B cell (primary cell): ENCODE results near the gene ACYP1. TPM values are rescaled to one million over a fixed set of nuclear protein-coding genes. Genes with fewer than 3 reads are reported as not detected.

Source experiments
- ATAC-seq: fragments of 200-7000 bp; cut with Tn5 transposase; one replicate; pipeline ENCODE4 v1.10.0; 2021; ENCODE audit warnings: low read depth, mild to moderate bottlenecking, moderate number of reproducible peaks, moderate library complexity
- CTCF ChIA-PET: fragments of 350-600 bp; sonication (Branson Sonifier 250); formaldehyde crosslinking; loops from one replicate; lab custom pipeline; 2021; ENCODE audit warnings: antibody characterized with exemption, inconsistent platforms; lab: Charles Lee
- POLR2A ChIA-PET: fragments of 350-600 bp; sonication (Branson Sonifier 250); formaldehyde crosslinking; loops from one replicate; lab custom pipeline; 2021; ENCODE audit warnings: antibody characterized with exemption; lab: Charles Lee
- DNase-seq: peaks from one replicate; pipeline ENCODE4 v3.0.0; 2013
- H2AFZ ChIP-seq: 2 replicates; pipeline ENCODE4 v1.6.1; 2012; ENCODE audit warnings: mild to moderate bottlenecking, low read depth, low read length; ENCODE audit not compliant: insufficient read depth, poor library complexity, severe bottlenecking
- H3K27ac ChIP-seq, 2 donors: 1 replicate in 1 of 2; 2 replicates in 1 of 2; pipeline ENCODE4 v1.5.1; 2012 to 2013; ENCODE audit warnings: low read length in 2 of 2, mild to moderate bottlenecking in 2 of 2, moderate library complexity in 1 of 2
- H3K27me3 ChIP-seq, 4 experiments: fragments of 200-600 bp in 1 of 4; sonication (generic) in 1 of 4; replicated peaks in 1 of 4; 1 replicate in 2 of 4; 2 replicates in 2 of 4; pipeline versions ENCODE4 v1.6.1 to v1.7.0; 2013 to 2016; ENCODE audit warnings: low read length in 3 of 4, mild to moderate bottlenecking in 2 of 4, mixed read lengths in 1 of 4, moderate library complexity in 1 of 4; ENCODE audit not compliant: insufficient read depth in 4 of 4, control insufficient read depth in 3 of 4; ENCODE audit errors: control extremely low read depth in 1 of 4
- H3K36me3 ChIP-seq, 2 experiments: replicated peaks in 1 of 2; 1 replicate in 1 of 2; 2 replicates in 1 of 2; pipeline versions ENCODE4 v1.6.1 to v1.7.1; 2013; ENCODE audit warnings: low read length in 1 of 2; ENCODE audit not compliant: insufficient read depth in 2 of 2, control insufficient read depth in 1 of 2; ENCODE audit errors: control extremely low read depth in 1 of 2, extremely low read depth in 1 of 2
- H3K4me1 ChIP-seq, 2 donors: fragments of 200-600 bp in 1 of 2; sonication (generic) in 1 of 2; 1 replicate in 1 of 2; 2 replicates in 1 of 2; pipeline versions ENCODE4 v1.5.1 to v1.6.1; 2013 to 2017; ENCODE audit warnings: low read length in 2 of 2; ENCODE audit not compliant: control insufficient read depth in 2 of 2, insufficient read depth in 2 of 2
- H3K4me2 ChIP-seq: replicated peaks from 2 replicates; pipeline ENCODE3; 2012; ENCODE audit warnings: mild to moderate bottlenecking, low read depth, low read length; ENCODE audit not compliant: poor library complexity, severe bottlenecking
- H3K4me3 ChIP-seq, 5 experiments: fragments of 200-600 bp in 1 of 5; sonication (generic) in 1 of 5; 1 replicate in 3 of 5; 2 replicates in 2 of 5; pipeline versions ENCODE4 v1.5.1 to v1.7.0; 2011 to 2016; ENCODE audit warnings: low read length in 4 of 5, mild to moderate bottlenecking in 4 of 5, low read depth in 2 of 5, control low read depth in 1 of 5, moderate library complexity in 1 of 5; ENCODE audit not compliant: insufficient read depth in 1 of 5; ENCODE audit errors: control extremely low read depth in 1 of 5, extremely low read depth in 1 of 5
- H3K79me2 ChIP-seq: fragments of 200-600 bp; sonication (generic); one replicate; pipeline ENCODE4 v1.6.0; 2016; ENCODE audit warnings: low read length; ENCODE audit not compliant: control insufficient read depth, insufficient read depth
- H3K9ac ChIP-seq: fragments of 200-600 bp; sonication (generic); 2 replicates; pipeline ENCODE4 v1.6.1; 2017; ENCODE audit warnings: mild to moderate bottlenecking, low read length, moderate library complexity
- H3K9me3 ChIP-seq, 3 donors: one replicate each; pipeline versions ENCODE4 v1.6.1 to v1.7.1; 2013; ENCODE audit warnings: low read length in 2 of 3; ENCODE audit not compliant: control insufficient read depth in 2 of 3, insufficient read depth in 1 of 3; ENCODE audit errors: control extremely low read depth in 1 of 3
- H4K20me1 ChIP-seq: 2 replicates; pipeline ENCODE4 v1.6.0; 2012; ENCODE audit warnings: mild to moderate bottlenecking, low read length; ENCODE audit not compliant: insufficient read depth, control insufficient read depth, poor library complexity, severe bottlenecking
- H3K27ac Mint-ChIP-seq: one replicate; pipeline ENCODE4 v1.8.0; 2021; ENCODE audit warnings: mixed read lengths
- H3K27me3 Mint-ChIP-seq: one replicate; pipeline ENCODE4 v1.8.0; 2021; ENCODE audit warnings: mixed read lengths
- H3K4me1 Mint-ChIP-seq: one replicate; pipeline ENCODE4 v1.8.0; 2021; ENCODE audit warnings: mixed read lengths
- H3K4me3 Mint-ChIP-seq: one replicate; pipeline ENCODE4 v1.8.0; 2021; ENCODE audit warnings: mixed read lengths
- H3K9me3 Mint-ChIP-seq: one replicate; pipeline ENCODE4 v1.8.0; 2022; ENCODE audit warnings: mixed read lengths; ENCODE audit not compliant: insufficient read depth
- EZH2 ChIP-seq: IDR thresholded peaks from 2 replicates; pipeline ENCODE4 v1.6.1; 2012; ENCODE audit warnings: borderline replicate concordance, low read depth, mild to moderate bottlenecking, moderate library complexity, low read length; ENCODE audit not compliant: insufficient read depth, poor library complexity, severe bottlenecking
- WGBS: methylation state at CpG from one replicate; pipeline ENCODE4 v1.1.5; 2013; ENCODE audit warnings: missing lambda C conversion rate; ENCODE audit not compliant: insufficient coverage; 5-methylcytosine and 5-hydroxymethylcytosine counted together
- intact Hi-C: fragments of 100-400 bp; cut with micrococcal nuclease; formaldehyde crosslinking; loops from one replicate; pipeline ENCODE4 v1.10.0; 2022
- polyA plus RNA-seq: library from polyadenylated mRNA; depleted of rRNA; stranded (reverse); fragments of >200 nt; gene quantifications from 2 replicates; pipeline ENCODE4 v1.2.3, GENCODE V29; 2012
- total RNA-seq, 2 donors: library from RNA; stranded (reverse); fragments of 120-200 nt in 1 of 2; gene quantifications; 1 replicate in 1 of 2; 2 replicates in 1 of 2; pipeline versions ENCODE4 v1.2.3 to v1.2.4, GENCODE V29; 2013 to 2022
- TF ChIP-seq, protein P1 (sequence below): fragments of 200-600 bp; IDR thresholded peaks from one replicate; pipeline ENCODE4 v1.8.0; 2022; ENCODE audit warnings: antibody characterized with exemption, mild to moderate bottlenecking

The ACYP1 gene
- total and polyA plus RNA-seq, 2 donors (not counting 1 experiment from before 2014, with no cell fraction given): 38.3 to 46.7 TPM

DNA sequence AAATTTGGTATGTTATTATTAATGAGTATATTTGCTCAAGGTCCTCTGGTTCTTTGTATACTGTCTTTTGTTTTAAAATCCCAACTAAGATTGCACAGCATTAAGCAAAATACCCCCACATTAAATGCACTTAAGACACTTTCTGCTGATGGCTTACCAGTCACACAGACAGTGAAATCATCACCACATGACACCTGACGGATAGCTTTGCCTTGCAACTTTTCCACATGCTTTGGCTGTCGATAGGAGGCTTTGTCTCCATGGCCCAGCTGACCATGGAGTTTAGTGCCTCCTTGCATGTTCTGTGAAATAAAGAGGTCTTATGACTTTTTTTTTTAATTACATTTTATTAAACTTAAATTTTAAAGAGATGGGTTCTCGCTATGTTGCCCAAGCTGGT is 43.4 kb upstream of the ACYP1 start:
- no peak overlapping the region for H3K4me2 ChIP-seq

DNA sequence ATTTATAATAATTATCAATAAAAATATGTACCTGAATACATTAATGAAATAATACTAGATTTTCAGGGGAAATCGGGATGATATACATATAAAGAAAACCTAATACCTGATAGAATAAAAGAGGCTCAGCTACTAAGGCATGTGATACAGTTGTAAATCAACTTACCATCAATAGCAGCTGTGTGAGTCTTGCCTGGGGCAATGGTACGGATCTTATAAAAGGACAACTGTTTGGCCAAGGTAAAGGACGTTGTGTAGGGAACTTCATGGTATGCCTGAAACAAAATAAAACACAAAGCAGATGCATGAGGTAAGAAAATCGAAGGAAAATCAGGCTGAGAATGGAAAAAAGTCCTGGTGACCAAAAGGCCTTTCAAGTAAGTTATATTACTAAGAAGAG is 37.7 kb upstream of the ACYP1 start:
- H3K4me3 ChIP-seq: no peak overlapping the region
- no peaks in the 10 kb centered on the region for H3K27me3 ChIP-seq
- POLR2A ChIA-PET: no interaction called here
- H3K4me1 ChIP-seq: no peaks in the 10 kb centered on the region
- no peak overlapping the region for H3K4me2 ChIP-seq
- ATAC-seq (no peak), DNase-seq (no peak)
- Mint-ChIP-seq H3K9me3 (no peaks in the 10 kb centered on the region), H3K4me1 (no peaks in the 10 kb centered on the region), H3K27me3 (no peaks in the 10 kb centered on the region), H3K27ac (no peak overlapping the region), H3K4me3 (no peak overlapping the region)
- intact Hi-C loops: no loop called here
- H3K36me3 ChIP-seq: peaks cover 25 to 77% of the 10 kb centered on the region in 2 experiments
- peaks cover 6% of the 10 kb centered on the region for H3K79me2 ChIP-seq
- H4K20me1 ChIP-seq: peaks cover 10% of the 10 kb centered on the region
- no peak overlapping the region for H3K27ac ChIP-seq
- WGBS: 100% methylated on average over 1 of the region's 4 CpGs
- H3K9me3 ChIP-seq: no peaks in the 10 kb centered on the region
- H3K9ac ChIP-seq: no peak overlapping the region
- CTCF ChIA-PET: interaction anchor here (1.6 kb wide), 1 partner anchor 240 kb away, joined by 5 read pairs; no protein-coding TSS in a partner anchor
- TF ChIP-seq EZH2: no peak
- TF ChIP-seq, protein P1, sequence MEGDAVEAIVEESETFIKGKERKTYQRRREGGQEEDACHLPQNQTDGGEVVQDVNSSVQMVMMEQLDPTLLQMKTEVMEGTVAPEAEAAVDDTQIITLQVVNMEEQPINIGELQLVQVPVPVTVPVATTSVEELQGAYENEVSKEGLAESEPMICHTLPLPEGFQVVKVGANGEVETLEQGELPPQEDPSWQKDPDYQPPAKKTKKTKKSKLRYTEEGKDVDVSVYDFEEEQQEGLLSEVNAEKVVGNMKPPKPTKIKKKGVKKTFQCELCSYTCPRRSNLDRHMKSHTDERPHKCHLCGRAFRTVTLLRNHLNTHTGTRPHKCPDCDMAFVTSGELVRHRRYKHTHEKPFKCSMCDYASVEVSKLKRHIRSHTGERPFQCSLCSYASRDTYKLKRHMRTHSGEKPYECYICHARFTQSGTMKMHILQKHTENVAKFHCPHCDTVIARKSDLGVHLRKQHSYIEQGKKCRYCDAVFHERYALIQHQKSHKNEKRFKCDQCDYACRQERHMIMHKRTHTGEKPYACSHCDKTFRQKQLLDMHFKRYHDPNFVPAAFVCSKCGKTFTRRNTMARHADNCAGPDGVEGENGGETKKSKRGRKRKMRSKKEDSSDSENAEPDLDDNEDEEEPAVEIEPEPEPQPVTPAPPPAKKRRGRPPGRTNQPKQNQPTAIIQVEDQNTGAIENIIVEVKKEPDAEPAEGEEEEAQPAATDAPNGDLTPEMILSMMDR: no peak
- H2AFZ ChIP-seq: no peak overlapping the region

More for the DNA sequence above, 43.4 kb upstream of the ACYP1 start:
- no peaks in the 10 kb centered on the region for H3K27me3 ChIP-seq
- no peaks in the 10 kb centered on the region for H3K79me2 ChIP-seq
- no peaks in the 10 kb centered on the region for H3K9me3 Mint-ChIP-seq
- intact Hi-C loops: no loop called here
- no peaks in the 10 kb centered on the region for H3K4me1 Mint-ChIP-seq
- ChIA-PET POLR2A (no interaction called here), CTCF (interaction anchor here (0.7 to 1.0 kb wide), 3 partner anchors 17 to 142 kb away, joined by 3 read pairs; no protein-coding TSS in a partner anchor)
- H3K27ac Mint-ChIP-seq: peak overlapping the region; percentile 53
- TF ChIP-seq EZH2: no peak
- TF ChIP-seq, protein P1: no peak
- no peak overlapping the region for H3K9ac ChIP-seq
- DNase-seq: no peak
- H3K9me3 ChIP-seq: no peaks in the 10 kb centered on the region
- H3K4me1 ChIP-seq: no peaks in the 10 kb centered on the region
- no peaks in the 10 kb centered on the region for H3K27me3 Mint-ChIP-seq
- no peaks in the 10 kb centered on the region for H4K20me1 ChIP-seq
- peaks cover 24 to 82% of the 10 kb centered on the region in 2 experiments for H3K36me3 ChIP-seq
- H3K27ac ChIP-seq: no peak overlapping the region
- WGBS: no CpG with 5 or more reads among the region's 3 CpGs
- H2AFZ ChIP-seq: no peak overlapping the region
- no peak overlapping the region for H3K4me3 ChIP-seq
- H3K4me3 Mint-ChIP-seq: no peak overlapping the region
- ATAC-seq: no peak
